GM19328 (cell line): ENCODE results near the gene HMGB4.

Experiments used
- ATAC-seq: cut with Tn5 transposase; IDR thresholded peaks from one replicate; pipeline ENCODE4 v1.9.1; 2021; ENCODE audit warnings: mild to moderate bottlenecking, moderate library complexity; ENCODE audit not compliant: unreplicated experiment

Gene HMGB4

DNA sequence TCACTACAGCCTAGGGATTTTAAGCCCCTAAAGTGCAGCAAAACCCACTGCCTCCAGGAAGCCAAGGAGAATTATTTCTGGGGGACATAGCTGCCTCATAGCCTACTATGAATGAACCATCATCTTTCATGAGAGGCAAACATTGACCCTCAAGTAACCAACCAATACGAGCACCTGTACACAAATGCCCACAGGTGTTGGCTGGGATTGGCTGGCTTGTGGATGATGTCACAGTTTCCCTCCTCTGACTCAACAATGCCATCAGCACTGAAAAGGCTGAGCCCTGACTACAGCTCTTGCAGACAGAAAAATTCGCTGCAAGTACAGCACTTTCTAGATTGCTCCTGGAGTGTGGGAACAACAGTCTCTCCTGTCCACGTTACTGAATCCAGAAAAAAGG lies at the start of gene HMGB4:
Gene HMGB4, plus strand, starts transcription at position 301 of the 400 bp plus-strand sequence. CDS start 113 bp downstream, outside the sequence.
- no peak for ATAC-seq

- no peak for ATAC-seq
Observed at GRCh38 chr1:33814166-33814565, 49.7 kb upstream of the HMGB4 start.

- no peak for ATAC-seq
Observed at GRCh38 chr1:33815061-33815460, 48.8 kb upstream of the HMGB4 start.

DNA sequence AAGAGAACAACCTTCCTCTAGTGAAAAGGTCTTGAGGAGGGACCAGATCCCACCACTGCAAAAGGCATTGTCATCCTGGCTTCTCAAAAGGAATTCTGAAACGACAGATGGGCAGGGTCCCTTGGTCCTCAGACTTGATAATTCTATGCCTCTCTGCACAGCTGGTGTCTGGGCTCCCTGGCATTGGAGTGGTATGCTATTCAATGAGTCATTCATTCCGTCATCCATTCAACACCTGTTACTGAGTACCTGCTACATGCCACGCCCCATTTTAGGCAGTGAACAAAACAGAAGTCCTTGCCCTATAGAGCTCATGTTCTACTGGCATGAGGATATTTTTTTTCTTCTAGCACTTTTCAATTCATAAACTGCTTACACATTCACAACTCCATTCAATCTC lies 45.8 kb upstream of the HMGB4 start:
- no peak for ATAC-seq

DNA sequence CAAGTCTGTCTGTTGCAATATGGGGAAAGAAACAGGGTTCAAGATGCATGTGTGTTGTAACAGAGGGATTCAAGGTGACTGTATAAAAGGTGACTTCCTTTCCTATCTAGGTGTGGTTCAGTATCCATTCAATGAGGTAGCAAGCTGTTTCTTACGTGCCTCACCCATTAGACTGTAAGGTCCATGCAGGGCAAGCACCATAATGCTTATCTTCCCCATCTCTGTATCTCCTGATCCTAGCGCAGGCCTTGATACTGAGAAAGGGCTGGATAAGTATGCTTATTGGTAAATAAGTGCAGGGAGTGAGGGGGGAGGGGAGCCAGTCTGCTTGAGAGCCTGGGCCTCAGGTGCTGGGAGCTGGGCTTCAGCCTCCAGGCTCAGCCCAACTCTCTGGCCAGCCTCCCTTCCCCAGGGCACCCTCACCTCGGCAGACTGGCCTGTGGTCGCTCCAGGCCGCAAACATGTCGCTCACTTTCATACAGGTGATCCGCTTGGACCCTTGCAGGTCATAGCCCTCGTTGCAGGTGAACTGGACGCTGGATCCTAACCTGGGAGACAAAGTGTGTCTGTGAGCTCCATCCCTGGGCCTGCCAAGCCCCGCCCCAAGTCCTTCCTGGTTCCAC lies 44.5 kb upstream of the HMGB4 start:
- ATAC-seq, result no peak

DNA sequence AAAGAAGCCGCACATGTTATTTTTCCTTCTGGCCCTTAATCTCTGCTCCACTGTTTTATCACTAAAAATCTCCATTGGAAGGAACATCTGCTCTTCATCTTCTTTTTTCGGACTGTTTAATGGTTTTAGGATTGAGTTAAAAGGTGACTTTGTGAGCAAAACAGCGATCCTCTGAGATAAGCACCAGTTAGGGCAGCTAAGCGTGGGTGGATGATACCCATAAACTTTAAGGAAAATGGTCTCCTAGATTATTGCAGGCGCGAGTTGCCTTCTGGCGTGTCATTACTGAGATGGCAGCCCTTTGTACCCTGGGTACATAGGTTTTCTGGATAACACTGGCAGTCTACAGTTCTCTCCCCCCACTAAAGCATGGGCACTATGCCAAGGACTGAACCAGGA lies 44.0 kb upstream of the HMGB4 start:
- ATAC-seq, result no peak

- no peak for ATAC-seq
Observed at GRCh38 chr1:33820804-33821203, 43.1 kb upstream of the HMGB4 start.

GRCh38 chr1:33821291-33821690 lies 42.6 kb upstream of the HMGB4 start:
- no peak for ATAC-seq

- no peak for ATAC-seq
Observed at GRCh38 chr1:33822396-33822795, 41.5 kb upstream of the HMGB4 start.

GRCh38 chr1:33823401-33823800 lies 40.5 kb upstream of the HMGB4 start:
- ATAC-seq, result no peak

GRCh38 chr1:33823830-33824229 lies 40.0 kb upstream of the HMGB4 start:
- no peak for ATAC-seq

- ATAC-seq, result no peak
Observed at GRCh38 chr1:33824321-33824720, 39.6 kb upstream of the HMGB4 start.

DNA sequence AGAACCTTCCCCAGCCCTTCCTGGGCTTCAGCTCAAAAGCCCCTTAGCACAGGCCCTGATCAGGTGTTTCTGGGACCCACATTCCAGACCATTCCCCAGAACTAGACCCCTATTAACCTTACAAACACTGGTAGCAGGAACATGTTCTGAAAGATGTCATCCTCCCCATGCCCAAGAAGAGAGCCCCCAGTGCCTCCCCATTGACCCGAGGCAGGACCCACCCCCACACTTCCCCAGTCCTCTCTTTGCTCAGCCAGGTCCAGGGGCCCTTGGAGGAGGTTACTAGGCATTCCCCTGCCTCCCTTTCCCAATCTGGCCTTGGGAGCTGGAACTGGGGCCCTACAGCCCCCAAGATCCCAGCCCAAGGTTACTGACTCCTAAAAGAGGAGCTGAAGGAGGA lies 38.9 kb upstream of the HMGB4 start:
- ATAC-seq, result no peak

DNA sequence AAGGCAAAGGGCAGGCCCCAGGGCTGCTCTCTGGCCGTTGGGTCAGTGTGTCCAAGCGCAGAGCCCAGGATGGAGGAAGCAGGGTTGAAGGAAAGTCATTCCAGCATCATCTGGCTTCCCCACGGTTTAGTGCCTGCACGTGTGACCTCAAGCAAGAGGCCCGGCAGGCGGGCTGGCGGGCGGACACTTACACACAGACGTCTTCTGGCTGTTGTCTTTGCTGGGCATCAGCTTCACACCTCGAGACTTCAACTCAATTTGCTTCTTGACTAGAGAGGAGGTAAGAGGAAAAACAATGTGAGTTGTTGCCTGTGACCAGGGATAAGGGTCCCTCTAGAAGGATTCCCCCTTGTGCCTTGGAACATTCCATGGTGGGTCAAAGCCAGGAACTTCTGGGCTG lies 38.4 kb upstream of the HMGB4 start:
- ATAC-seq, result no peak

GRCh38 chr1:33826311-33826710 lies 37.6 kb upstream of the HMGB4 start:
- ATAC-seq, result no peak

- ATAC-seq, result no peak
Observed at GRCh38 chr1:33826711-33827110, 37.2 kb upstream of the HMGB4 start.

DNA sequence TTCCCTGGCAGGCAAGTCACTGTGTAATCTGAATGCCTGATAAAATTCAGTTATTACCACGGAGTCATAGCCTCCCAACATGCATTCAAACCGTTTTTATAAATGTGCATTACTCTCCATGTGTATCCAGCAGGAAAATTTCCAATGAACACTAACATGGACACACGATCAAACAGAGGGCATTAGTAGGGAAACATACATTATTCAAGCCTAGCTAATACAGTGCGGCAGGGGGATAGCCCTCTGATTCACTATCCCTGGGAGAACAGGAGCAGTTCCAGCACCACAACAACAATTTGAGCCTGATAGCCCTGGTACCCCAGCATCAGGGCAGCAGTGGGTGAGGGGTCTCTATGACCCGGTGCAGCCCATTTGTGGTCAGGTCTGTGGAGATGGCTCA lies 35.8 kb upstream of the HMGB4 start:
- ATAC-seq, result no peak

GRCh38 chr1:33828654-33829053 lies 35.2 kb upstream of the HMGB4 start:
- ATAC-seq, result no peak

DNA sequence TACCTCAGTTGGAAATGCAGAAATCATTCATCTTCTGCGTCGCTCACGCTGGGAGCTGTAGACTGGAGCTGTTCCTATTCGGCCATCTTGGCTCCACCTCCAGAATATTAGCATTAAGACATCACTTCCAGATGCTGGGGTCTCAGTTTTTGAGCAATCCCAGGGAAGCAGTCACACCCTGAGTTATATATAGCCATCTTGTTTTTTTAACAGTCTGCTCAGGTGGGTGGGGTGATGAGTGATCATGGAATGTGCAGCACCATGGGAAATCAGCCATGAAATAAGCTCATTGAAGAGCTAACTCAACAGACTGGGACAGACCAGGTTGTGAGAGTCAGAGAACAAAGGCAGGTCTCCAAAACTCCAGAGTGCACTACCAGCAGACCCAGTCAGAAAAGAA lies 27.0 kb upstream of the HMGB4 start:
- no peak for ATAC-seq

DNA sequence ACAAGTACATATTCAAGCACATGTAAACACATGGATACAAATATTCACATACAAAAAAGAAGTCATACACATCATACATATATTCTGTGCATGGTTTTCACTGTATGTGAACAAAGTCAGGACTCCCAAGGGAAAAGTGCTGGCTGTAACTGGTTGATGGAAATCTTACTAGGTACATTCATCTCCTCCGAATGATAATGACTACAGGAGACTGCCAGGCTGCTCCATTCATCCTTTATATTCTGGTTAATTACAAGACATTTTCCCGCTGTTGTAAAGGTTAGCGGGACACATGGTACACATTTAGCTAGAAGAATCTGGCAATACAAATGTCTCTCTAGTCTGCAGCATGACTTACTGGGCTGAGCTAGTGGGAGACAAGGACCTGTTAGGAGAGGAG lies 26.2 kb upstream of the HMGB4 start:
- no peak for ATAC-seq

- ATAC-seq, result no peak
Observed at GRCh38 chr1:33841494-33841893, 22.4 kb upstream of the HMGB4 start.

GRCh38 chr1:33842348-33842747 lies 21.5 kb upstream of the HMGB4 start:
- ATAC-seq, result no peak

GRCh38 chr1:33844166-33844565 lies 19.7 kb upstream of the HMGB4 start:
- no peak for ATAC-seq
